ENCODE measurements around the gene SYT8.

SYT8 gene

GRCh38 chr11:1881442-1882264 lies 46.9 kb downstream of the SYT8 start:
- Histone ChIP-seq H4K20me1 (ENCODE audit: insufficient read depth, low read length) (no peaks in the 10 kb centered on the region), H2AFZ (ENCODE audit: low read depth, low read length) (no peak overlapping the region), H3K36me3 (ENCODE audit: insufficient read depth, low read length) (no peaks in the 10 kb centered on the region), H3K4me2 (ENCODE audit: insufficient read depth, low read length) (no peak overlapping the region), H3K9ac (ENCODE audit: low read depth, low read length) (no peak overlapping the region), H3K79me2 (ENCODE audit: insufficient read depth, low read length) (no peaks in the 10 kb centered on the region), H3K27me3 (ENCODE audit: insufficient read depth, low read length, poor library complexity) (no peaks in the 10 kb centered on the region), H3K4me3 (ENCODE audit: low read depth in 1 of 2, low read length in 2 of 2) (no peak overlapping the region), H3K4me1 (ENCODE audit: insufficient read depth, low read length) (no peaks in the 10 kb centered on the region), H3K9me3 (ENCODE audit: insufficient read depth, low read length, severe bottlenecking) (no peaks in the 10 kb centered on the region), H3K27ac (ENCODE audit: low read length) (no peak overlapping the region)
- ATAC-seq (ENCODE audit: insufficient read depth, low read depth) (peak; percentile 11; the same call in 2 of the 3 replicates), DNase-seq (no peak)
- no peak for TF ChIP-seq CTCF (IDR thresholded peaks at IDR 0.05; ENCODE audit: borderline replicate concordance, extremely low read depth, low read length, poor library complexity, severe bottlenecking)
- no peak for TF ChIP-seq EZH2 (IDR thresholded peaks at IDR 0.05; ENCODE audit: borderline replicate concordance, low read depth, low read length, severe bottlenecking)

- Histone ChIP-seq H4K20me1 (ENCODE audit: insufficient read depth, low read length) (no peaks in the 10 kb centered on the region), H2AFZ (ENCODE audit: low read depth, low read length) (no peak overlapping the region), H3K36me3 (ENCODE audit: insufficient read depth, low read length) (no peaks in the 10 kb centered on the region), H3K9ac (ENCODE audit: low read depth, low read length) (no peak overlapping the region), H3K4me1 (ENCODE audit: insufficient read depth, low read length) (no peaks in the 10 kb centered on the region), H3K27me3 (ENCODE audit: insufficient read depth, low read length, poor library complexity) (no peaks in the 10 kb centered on the region), H3K27ac (ENCODE audit: low read length) (no peak overlapping the region), H3K9me3 (ENCODE audit: insufficient read depth, low read length, severe bottlenecking) (no peaks in the 10 kb centered on the region), H3K79me2 (ENCODE audit: insufficient read depth, low read length) (no peaks in the 10 kb centered on the region), H3K4me2 (ENCODE audit: insufficient read depth, low read length) (no peak overlapping the region), H3K4me3 (ENCODE audit: low read depth in 1 of 2, low read length in 2 of 2) (no peak overlapping the region)
- DNase-seq (peak; percentile 82), ATAC-seq (ENCODE audit: insufficient read depth, low read depth) (peak; percentile 98)
- TF ChIP-seq CTCF (IDR thresholded peaks at IDR 0.05; ENCODE audit: borderline replicate concordance, extremely low read depth, low read length, poor library complexity, severe bottlenecking) (peak; percentile 95), EZH2 (IDR thresholded peaks at IDR 0.05; ENCODE audit: borderline replicate concordance, low read depth, low read length, severe bottlenecking) (no peak)
These were observed 47.8 kb downstream of the SYT8 start for GRCh38 chr11:1882265-1883238.

DNA sequence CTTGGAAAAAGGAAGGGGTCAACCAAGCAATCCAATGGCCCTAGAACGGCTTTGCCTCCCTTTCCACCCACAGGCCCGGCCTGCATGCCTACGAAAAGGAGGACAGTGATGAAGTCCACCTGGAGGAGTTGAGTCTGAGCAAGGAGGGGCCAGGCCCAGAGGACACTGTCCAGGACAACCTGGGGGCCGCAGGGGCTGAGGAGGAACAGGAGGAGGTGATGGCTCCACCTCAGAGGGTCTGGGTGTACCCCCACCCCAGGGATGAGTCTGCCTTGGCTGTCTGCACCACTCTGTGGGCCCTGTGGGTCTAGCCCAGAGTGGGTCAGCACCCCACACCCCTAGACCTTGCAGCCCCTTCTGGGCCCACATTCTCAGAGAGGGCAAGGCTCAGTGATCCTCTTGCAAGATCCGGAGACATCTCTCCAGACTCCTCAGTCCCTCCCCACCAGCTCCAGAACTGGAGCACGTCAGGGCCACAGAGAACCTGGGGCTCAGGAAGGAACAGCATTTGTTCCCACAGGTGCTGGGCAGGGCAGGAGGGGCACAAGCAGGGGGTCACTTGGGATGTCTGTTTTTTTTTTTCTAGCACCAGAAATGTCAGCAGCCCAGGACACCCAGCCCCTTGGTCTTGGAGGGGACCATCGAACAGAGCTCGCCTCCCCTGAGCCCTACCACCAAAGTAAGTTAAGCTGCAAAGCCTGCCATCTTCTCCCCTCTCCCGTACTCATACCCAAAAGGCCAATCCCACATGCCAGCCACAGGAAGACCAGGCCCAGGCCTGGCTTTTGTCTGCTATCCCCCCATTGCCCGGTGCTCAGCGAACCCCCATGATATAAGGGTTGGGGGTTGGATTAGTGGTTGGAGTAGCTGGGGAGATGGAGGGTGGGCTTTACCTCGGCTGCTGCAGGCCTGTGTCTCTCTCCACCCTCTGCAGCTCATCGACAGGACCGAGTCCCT lies 48.8 kb downstream of the SYT8 start:
- no peak overlapping the region for H2AFZ ChIP-seq (ENCODE audit: low read depth, low read length)
- no peaks in the 10 kb centered on the region for H3K36me3 ChIP-seq (ENCODE audit: insufficient read depth, low read length)
- no peak overlapping the region for H3K4me3 ChIP-seq (ENCODE audit: low read depth in 1 of 2, low read length in 2 of 2)
- H3K4me1 ChIP-seq (ENCODE audit: insufficient read depth, low read length) = peaks cover 10% of the 10 kb centered on the region
- H4K20me1 ChIP-seq (ENCODE audit: insufficient read depth, low read length) = no peaks in the 10 kb centered on the region
- no peaks in the 10 kb centered on the region for H3K79me2 ChIP-seq (ENCODE audit: insufficient read depth, low read length)
- H3K27ac ChIP-seq (ENCODE audit: low read length) = no peak overlapping the region
- no peak overlapping the region for H3K9ac ChIP-seq (ENCODE audit: low read depth, low read length)
- H3K4me2 ChIP-seq (ENCODE audit: insufficient read depth, low read length) = no peak overlapping the region
- no peaks in the 10 kb centered on the region for H3K9me3 ChIP-seq (ENCODE audit: insufficient read depth, low read length, severe bottlenecking)
- TF ChIP-seq CTCF (IDR thresholded peaks at IDR 0.05; ENCODE audit: borderline replicate concordance, extremely low read depth, low read length, poor library complexity, severe bottlenecking) (no peak), EZH2 (IDR thresholded peaks at IDR 0.05; ENCODE audit: borderline replicate concordance, low read depth, low read length, severe bottlenecking) (no peak)
- ATAC-seq (ENCODE audit: insufficient read depth, low read depth) (no peak), DNase-seq (no peak)
- no peaks in the 10 kb centered on the region for H3K27me3 ChIP-seq (ENCODE audit: insufficient read depth, low read length, poor library complexity)
